NCI-H2171 treated with DMSO at 0.1 percent for 48 hours (cell line): ENCODE measurements around the gene UCKL1.
A peak's percentile ranks its signal among the peaks of the same experiment; 100 is the strongest.
"Not testable (repeated sequence)": the region's sequence is repeated elsewhere in the genome, so short reads cannot be mapped to it uniquely, and the experiment has no call there.

Source experiments
- DNase-seq: peaks from one replicate; lab custom pipeline; 2025; lab: John Stamatoyannopoulos, UW

UCKL1 gene

DNA sequence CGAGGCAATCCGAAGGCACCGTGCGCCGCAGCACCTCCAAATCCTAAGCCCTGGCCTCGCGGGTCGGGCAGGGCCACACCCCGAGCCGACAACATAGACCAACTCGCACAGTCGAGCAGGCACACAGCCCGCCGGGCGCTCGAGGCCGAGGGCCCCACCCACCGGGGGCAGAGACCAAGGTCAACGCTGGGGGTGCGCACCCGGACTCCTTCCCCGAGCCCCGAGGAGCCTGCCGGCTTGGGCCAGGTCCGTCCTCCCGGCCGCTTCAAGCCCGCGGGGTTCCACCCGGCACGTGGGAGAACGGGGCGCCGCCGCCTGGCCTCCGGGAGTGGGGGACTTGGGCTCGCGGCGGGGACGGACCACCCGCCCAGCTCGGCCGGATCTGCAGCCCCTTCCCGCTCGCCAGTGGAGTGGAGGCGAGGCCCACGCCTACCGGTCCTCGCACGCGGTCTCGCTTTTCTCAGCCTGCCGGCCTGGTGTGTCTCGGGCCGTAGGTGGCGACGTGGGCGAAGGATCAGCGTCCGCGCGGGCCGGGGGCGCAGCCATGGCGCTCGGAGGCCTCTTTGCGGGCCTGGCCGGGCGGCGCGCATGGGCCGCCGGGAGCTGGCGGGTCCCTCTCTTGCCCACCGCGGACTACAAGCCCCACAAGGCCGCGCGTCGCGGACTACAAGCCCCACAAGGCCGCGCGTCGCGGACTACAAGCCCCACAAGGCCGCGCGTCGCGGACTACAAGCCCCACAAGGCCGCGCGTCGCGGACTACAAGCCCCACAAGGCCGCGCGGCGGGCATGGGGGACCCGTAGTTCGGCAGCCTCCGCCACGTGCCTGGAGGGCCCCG, at the start of gene UCKL1:
TSS of gene UCKL1 (minus strand) at position 590 of the 837 bp plus-strand sequence. CDS start at position 546, 44 bp downstream.
- DNase-seq: peak; percentile 93

GRCh38 chr20:64005394-64005793, 49.2 kb upstream of the UCKL1 start:
- DNase-seq: no peak

- DNase-seq: no peak
Measured at GRCh38 chr20:64003960-64004725, 47.9 kb upstream of the UCKL1 start.

DNA sequence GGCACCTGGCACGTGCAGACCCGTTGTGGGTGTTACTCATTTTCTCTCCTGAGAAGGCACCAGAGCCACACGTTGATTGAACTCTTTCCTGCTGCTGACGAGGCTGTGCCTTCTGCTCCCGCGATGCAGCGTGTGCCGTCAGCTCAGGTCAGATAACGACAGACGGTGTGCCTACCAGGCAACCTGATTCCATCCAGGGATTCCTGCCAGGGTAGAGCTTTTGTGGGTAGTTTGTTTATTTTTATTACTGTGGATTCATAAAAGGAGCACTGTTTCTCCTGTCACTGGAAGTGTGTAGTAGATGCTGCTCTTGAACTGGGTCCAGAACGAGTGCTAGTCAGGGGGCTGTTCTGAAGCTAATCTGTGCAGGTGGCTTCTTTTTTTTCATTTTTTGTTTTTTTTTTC, 45.4 kb upstream of the UCKL1 start:
- DNase-seq: peak; percentile 100

GRCh38 chr20:64000906-64001305, 44.7 kb upstream of the UCKL1 start:
- peak; percentile 67 for DNase-seq

DNA sequence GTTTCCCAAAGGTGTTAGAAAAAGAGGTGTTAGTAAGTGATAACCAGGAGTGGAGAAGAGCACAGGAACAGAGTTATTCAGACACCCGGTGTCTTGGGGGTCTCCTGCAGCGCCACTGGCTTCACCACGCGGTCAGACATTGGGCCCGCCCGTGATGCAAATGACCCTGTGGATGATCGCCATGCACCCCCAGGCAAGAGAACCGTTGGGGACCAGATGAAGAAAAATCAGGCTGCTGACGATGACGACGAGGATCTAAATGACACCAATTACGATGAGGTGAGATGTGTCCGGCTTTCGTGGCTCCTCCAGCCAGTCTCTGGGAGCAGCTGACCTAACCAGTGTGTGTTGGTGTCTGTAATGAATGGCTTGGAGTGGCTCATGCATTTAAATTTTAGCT, 26.7 kb upstream of the UCKL1 start:
- no peak for DNase-seq

- peak; percentile 99 for DNase-seq
Measured at GRCh38 chr20:63980806-63981728, 24.9 kb upstream of the UCKL1 start, which contains the start of gene PRPF6. PRPF6 (plus strand) TSS chr20:63981132; CDS start chr20:63981246, 114 bp downstream.

- no peak for DNase-seq
Measured at GRCh38 chr20:63980317-63980805, 24.1 kb upstream of the UCKL1 start.

DNA sequence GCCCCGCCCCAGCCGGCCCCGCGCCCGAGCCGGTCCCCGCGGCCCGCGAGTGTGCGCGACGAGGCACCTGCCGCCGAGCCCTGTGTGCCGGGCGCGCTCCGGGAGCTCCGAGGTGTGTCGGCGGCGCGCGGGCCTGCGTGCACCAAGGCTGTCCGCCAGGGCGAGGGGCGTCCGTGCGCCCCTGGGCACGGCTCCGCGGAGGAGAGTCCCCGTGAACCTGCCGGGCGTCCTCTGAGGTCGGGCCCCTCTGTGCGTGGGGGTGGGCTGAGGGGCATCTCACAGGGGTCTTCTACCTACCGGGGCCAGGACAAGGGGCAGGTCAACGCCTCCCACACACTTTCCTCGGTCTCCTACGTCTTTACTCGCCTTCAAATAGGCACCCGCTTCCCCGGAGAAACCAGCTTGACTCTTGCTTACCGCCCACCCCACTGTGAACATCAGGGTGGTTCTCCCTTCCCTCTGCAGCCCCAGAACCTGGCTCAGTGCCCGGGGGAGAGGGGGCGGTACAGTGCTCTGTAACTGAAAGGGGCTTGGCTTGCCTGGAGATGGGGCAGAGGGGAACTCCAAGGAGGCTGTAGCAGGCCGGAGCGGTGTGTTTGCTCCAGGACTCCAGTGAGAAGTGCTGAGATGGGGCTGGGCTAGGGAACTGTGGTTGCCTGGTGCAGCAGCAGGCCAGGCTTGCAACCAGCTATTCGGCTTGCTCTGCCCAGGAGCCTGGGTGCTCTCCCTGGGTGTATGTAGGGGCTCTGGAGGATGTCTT, 23.5 kb upstream of the UCKL1 start, which contains the start of gene SAMD10:
TSS of gene SAMD10 (minus strand) at position 86 of the 760 bp plus-strand sequence. CDS start 175 bp downstream, outside the sequence.
- DNase-seq: peak; percentile 92

DNA sequence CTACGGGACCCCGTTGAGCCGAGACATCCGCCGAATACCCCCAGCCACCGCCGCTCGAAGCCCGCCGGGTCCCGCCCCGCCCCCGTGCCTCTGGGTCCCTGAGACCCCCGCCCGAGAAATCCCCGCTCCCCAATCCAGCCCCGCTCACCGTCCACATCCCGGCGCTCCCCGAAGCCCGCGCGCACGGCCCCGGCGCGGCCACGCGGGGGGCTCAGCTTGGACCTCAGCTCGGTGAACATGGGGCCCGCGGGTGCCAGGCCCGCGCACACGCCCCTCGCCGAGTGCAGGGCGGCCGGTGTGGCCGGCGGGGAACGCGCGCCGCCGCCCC, 23.0 kb upstream of the UCKL1 start:
- no peak for DNase-seq

GRCh38 chr20:63978319-63979228, 22.4 kb upstream of the UCKL1 start:
- DNase-seq: no peak

GRCh38 chr20:63977739-63978276, 21.6 kb upstream of the UCKL1 start:
- DNase-seq: no peak

DNA sequence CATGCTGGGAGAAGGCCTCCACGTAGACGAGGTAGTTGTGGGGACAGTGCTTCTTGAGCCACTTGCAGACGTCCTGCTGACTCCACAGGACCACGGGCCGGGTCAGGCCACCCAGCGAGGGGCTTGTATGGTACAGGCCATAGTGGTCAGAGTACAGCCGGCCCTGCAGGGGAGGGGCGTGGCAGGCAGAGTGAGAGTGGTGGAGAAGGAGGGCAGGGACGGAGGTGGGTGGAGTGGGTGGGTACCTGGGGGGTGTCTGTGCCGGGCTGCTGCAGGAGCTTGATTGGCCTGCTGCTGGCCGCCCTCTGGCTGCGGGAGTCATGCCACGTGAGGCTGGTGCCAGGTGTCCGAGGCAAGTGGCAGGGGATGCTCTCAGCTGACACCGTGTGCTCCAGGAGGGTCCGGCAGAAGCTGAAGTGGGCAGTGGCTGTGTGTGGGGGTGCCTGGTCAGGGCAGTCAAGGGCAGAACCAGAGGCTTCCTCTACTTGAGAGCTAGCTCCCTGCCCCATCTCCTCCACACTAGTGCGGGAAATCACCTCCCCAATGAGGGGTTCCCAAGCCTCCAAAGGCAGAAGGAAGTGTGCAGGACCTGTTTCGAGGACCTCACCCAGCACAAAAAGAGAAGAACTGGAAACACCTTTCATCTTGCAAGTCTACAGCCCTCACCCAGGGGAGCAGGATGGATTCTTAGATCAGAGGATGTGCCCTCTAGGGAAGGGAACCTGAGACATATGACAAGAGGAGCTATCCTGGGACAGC, 20.9 kb upstream of the UCKL1 start:
- no peak for DNase-seq

- not testable (repeated sequence) for DNase-seq
Measured at GRCh38 chr20:63976511-63976910, 20.3 kb upstream of the UCKL1 start.

GRCh38 chr20:63974402-63975200, 18.4 kb upstream of the UCKL1 start:
- no peak for DNase-seq

GRCh38 chr20:63973636-63974401, 17.6 kb upstream of the UCKL1 start:
- peak; percentile 77 for DNase-seq

DNA sequence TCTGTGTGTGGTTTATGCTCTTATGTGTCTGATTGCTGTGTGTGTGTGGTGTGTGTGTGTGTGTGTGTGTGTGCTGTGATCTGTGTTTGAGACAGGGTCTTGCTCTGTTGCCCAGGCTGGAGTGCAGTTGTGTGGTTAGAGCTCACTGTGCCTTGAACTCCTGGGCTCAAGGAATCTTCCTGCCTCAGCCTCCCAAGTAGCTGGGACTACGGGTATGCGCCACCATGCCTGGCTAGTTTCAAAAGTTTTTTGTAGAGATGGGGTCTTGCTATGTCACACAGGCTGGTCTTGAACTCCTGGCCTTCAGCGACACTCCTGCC, 16.9 kb upstream of the UCKL1 start:
- DNase-seq: no peak
